ENCODE data around the gene FOXR1.

FOXR1 gene

DNA sequence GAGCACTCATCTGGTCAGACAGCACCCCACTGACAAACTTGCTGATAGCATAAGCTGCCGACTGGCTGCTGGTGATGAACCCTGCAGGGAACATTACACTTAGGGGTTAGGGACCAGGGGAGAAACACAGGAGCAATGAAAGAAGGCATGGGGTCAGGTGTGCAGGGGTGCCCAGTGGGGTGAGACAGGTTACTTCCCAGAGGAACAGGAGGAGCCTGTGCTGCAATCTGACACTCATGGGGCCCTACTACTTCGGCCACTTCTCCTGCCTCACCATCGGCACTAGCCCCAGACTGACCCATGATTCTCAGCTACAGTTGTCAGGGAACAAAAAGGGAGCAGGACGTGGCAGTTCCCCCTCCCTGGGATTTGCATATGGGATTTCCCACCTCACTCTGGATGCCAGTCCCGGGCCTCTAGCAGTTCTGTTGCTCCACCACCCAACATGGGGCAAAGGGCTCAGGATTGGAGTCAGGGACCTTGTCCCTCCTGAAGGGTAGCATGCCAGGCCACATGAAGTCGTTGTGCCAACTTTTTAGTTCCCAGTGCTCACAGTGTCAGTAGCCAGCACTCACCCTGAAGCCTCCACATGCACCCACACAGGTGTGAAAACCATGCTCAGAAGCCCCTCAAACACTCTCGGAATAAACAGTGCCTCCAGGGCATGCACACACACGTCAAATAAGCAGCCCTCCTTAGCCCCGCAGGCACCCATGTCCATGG lies 56.9 kb downstream of the FOXR1 start:
- ATAC-seq: no peak

DNA sequence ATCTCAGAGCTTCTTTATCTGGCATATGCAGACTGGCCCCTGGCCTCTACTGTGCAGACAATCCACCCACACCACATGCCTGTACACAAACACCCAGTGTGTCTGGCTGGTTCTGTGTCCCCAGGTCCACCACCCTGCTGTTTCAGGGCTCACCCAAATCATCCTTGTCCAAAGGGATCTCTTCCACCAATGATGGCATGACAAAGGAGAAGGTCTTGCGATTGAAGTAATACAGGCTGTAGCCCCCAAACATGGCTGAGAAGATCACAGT lies 57.4 kb downstream of the FOXR1 start:
- ATAC-seq: no peak

DNA sequence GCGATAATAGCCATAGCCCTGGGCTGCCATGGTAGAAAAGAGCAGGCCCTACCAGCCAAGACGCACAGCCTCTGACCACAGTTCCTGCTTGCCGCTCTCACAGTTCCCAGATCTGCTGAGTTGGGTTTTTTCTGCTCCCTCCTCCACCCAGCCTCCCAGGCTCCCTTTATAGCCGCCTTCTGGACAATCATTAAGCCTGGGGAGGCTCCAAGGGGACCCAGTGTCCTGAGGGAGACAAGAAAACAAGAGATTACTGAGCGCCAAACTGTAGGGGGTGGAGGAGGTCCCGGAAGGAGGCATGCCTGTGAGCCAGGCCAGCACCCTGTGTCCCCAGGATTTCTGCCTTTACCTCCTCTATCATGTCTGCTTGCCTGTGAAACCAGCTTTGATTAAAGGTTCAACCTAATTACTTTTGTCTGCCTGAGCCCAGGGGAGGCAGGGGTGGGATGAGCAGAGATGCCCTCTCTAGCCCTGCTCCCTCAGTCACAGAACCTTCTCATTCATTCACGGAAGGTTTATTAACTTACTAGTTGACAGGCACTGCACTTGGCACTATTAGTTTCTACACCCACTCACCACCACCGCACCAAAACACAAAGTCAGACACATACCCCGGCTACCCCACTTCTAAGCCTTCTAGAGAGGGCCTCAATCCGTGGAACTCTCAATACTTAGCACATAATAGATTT lies 57.9 kb downstream of the FOXR1 start:
- peak; percentile 76 for ATAC-seq

DNA sequence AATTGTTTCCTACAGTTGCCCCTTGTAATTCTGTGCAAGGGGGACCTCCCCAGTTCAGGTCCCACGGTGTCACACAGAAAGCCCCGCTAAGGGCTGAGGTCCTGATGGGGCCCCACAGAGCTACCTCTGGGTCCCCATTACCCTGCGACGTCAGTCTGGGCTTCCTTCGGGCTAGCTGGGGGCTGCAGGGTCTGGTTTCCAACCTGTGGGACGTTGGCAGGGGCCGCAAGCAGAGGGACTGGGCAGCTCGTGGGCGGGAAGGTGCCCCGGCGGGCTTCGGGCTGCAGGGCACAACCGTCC lies 58.4 kb downstream of the FOXR1 start:
- no peak for ATAC-seq

DNA sequence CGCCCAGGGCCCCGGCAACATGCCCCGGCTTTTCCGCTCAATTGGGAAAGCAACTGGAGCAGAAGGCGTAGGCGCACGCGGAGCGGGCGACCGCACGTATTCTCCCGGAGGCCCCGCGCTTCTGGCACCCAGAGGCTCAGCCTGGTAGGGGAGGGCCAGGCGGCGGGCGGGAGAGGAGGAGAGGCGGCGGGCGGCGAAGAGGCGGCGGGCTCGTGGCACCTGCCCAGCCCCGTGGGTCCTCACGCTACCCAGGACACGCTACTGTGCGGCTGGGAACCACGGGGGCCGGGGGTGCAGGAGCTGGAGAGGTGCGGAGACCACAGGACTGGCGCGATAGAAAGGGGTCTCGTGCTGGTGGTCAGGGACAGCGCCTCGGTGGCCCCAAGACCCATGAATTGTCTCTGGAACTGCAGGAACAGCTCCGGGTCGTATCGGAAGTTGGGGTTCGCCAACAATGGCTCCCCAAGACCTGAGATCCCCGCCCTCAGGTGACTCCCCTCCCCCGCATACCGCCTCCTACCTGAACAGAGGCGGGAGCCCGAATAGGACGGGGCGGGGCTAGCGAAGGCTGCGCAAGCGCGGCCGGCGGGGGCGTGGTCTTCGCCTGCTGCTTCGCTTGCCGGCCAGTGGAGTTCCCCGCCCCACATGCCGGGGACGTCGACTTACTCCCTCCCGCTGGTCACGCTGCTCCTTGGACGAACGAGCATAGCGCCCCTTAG lies 58.9 kb downstream of the FOXR1 start, which contains the start of gene SLC37A4:
TSS of gene SLC37A4 (minus strand) at position 549 of the 719 bp plus-strand sequence.
- peak; percentile 80 to 81 for ATAC-seq

Measured in activated CD4-positive, CD25-positive, alpha-beta regulatory T cell treated with anti-CD3 and anti-CD28 coated beads, Interleukin-2, amount 50 U/mL, for 24 hours (primary cell).